WERI-Rb-1 (cell line): ENCODE measurements around the gene BCL2L11.

ENCODE experiments used
- DNase-seq: peaks from one replicate; pipeline ENCODE4 v3.0.0-alpha.2; 2020
- H3K27ac ChIP-seq: fragments of 250-450 bp; sonication (Bioruptor Pico); 2 replicates; pipeline ENCODE4 v1.5.1; 2020; ENCODE audit warnings: mild to moderate bottlenecking, moderate library complexity
- H3K27me3 ChIP-seq: fragments of 250-450 bp; sonication (Bioruptor Pico); 2 replicates; pipeline ENCODE4 v1.5.1; 2021; ENCODE audit warnings: mild to moderate bottlenecking, low read depth, moderate library complexity; ENCODE audit not compliant: insufficient read depth, severe bottlenecking
- H3K36me3 ChIP-seq: fragments of 250-450 bp; sonication (Bioruptor Pico); 2 replicates; pipeline ENCODE4 v1.5.1; 2020; ENCODE audit warnings: mild to moderate bottlenecking, moderate library complexity
- H3K4me3 ChIP-seq: 2 replicates; pipeline ENCODE4 v1.5.1; 2011; ENCODE audit warnings: low read depth, mild to moderate bottlenecking, control low read depth, low read length
- H3K9me3 ChIP-seq: fragments of 250-450 bp; sonication (Bioruptor Pico); 2 replicates; pipeline ENCODE4 v1.5.1; 2021; ENCODE audit warnings: mild to moderate bottlenecking, moderate library complexity; ENCODE audit not compliant: severe bottlenecking
- CTCF ChIP-seq: IDR thresholded peaks from 2 replicates; pipeline ENCODE4 v1.5.1; 2011; ENCODE audit warnings: low read depth, mild to moderate bottlenecking, control low read depth, inconsistent platforms, low read length

The BCL2L11 gene

GRCh38 chr2:111216811-111217652 lies 96.3 kb downstream of the BCL2L11 start:
- no peak for DNase-seq
- no peak overlapping the region for H3K27ac ChIP-seq
- H3K4me3 ChIP-seq = no peak overlapping the region
- H3K36me3 ChIP-seq = no peaks in the 10 kb centered on the region
- no peak for TF ChIP-seq CTCF
- no peaks in the 10 kb centered on the region for H3K9me3 ChIP-seq
- peaks cover 57% of the 10 kb centered on the region for H3K27me3 ChIP-seq
